NCI-H82 treated with DMSO at 0.1 percent for 48 hours (cell line): ENCODE measurements around the gene PTCHD4.

Experiments used
- DNase-seq: peaks from one replicate; lab custom pipeline; 2025; ENCODE audit not compliant: unreplicated experiment; lab: John Stamatoyannopoulos, UW

Gene PTCHD4

DNA sequence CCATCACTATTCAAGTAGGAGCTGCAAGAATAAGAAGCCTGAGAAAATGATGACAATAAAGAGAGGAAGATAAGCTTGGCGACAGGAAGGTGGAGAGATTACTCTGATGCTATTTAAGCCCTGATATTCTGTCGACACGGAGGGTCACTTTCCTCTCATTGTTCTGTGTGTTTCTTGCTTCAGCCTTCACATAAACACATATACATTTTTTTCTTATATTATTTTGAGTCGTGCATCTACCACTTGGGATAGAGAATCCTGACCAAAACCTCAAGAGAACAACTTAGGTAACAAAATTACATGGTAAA, 10.5 kb downstream of the PTCHD4 start:
- no peak for DNase-seq

DNA sequence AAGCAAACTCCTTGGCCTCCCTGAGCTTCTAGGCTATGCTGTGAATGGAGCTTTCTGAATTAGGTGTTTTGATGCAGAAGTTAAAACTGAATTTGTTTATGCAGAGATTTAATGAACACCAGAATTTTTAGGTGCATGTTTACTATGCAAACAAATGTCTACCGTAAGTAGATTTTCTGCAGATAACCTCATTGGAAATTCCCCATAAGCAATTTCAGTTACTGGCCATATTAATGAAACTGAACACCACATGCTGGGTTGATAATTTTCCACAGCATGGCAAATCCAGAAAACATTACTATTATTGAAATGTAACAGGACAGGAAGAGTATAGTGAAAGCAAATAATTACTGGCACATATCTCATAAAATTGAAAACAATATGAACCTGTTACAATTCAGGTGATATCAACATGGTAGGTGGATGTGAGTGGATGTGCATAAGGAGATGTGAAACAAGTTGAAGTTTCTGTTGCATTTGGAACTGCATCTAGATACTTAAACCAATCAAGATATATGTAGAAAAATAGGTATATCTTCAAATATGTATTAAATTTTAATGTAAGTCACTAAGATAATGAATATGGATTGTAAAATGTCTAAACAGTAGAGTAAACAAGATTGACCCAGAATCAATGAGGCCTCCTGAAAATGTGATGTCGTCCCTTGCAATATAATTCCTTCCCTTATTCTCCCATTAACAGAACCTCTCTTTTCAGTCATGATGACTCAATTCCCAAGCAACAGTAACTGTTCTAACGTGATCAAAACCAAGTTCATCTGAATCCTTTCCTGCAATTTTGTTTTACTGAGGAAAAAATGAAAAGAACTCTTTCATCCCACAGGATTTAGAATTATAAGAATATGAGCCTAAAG, 11.0 kb downstream of the PTCHD4 start:
- DNase-seq = no peak

DNA sequence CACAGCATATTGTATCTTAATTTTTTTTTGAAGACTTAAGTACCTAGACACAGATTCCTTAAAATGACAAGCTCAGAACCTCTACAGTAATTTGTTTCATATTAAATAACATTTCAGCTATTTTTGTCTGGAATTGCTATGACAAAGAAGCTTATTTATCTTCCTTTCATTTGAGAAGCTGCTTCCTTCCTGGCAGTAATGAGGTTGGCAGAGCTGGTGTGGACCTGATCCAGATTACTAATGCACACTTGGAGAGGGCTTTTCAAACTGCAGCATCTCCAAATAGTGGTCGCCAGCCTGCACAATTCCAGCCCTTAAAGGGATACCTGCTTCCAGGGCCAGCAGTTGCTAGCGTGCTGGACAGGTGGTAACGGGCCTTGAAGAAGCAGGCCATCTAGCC, 12.1 kb downstream of the PTCHD4 start:
- DNase-seq = no peak

DNA sequence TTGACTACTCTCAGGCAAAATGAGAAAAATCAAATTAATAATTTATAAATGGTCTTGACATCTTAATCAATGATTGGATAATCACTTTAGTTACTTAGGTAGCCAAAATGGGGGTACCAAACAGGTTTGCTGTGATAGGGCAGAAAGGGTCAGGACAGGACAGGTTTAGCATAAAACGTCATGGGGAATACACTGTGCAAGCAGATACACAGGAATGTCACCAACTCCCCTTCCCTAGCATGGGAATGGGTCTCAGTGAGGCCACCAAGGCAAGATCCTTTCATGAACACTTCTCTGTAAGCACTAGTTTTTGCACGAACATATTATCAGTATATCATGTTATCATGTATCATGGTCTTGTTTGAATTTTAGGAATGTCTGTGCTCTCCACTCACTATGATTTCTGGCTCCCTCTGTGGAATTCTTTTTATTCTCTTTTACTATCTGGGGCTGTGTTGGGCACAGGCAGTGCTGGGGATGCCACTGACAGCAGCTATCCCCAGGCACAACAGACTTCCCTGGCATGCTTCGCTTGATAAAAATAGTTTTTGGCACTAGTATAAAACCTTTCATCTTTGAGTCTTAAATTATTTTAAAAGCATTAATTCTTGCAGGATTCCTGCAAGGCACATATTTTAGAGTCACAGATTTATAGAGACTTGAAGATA, 18.3 kb downstream of the PTCHD4 start:
- DNase-seq = no peak

DNA sequence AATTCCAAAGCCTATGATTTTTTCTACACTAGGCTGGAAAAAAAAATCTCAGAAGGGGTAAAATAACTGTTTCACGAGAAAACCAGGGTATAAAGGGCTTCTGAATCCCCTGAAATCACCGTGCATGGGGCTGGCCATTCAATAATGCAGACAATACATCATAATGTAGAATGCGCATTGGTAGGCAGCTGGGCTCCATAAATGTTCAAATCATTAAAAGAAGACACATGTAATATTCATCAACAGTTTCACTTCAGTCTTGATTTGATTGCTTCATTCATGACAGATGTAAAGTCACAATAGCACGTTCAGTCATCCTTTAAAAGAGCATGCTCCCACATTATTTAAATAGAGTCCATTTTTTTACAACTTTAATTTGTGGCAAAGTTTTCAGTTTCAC, 20.5 kb downstream of the PTCHD4 start:
- DNase-seq = no peak

DNA sequence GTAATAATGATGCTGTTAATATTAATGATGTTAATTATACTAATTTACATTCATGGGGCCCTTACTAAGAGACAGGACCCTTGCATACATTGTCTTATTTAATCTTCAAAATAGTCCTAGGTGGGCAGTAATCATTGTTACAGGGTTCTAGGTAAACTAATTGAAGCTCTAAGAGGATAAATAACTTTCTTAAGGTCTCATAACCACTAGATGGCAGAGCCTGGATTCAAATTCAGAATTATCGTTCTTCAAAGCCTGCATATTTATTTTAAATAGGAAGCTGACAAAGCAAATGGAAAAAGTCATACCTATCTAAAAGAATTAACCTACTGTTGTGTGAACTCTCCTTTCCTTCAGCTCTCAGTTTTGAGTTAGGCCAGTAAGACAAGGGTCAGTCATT, 23.5 kb downstream of the PTCHD4 start:
- DNase-seq = no peak

DNA sequence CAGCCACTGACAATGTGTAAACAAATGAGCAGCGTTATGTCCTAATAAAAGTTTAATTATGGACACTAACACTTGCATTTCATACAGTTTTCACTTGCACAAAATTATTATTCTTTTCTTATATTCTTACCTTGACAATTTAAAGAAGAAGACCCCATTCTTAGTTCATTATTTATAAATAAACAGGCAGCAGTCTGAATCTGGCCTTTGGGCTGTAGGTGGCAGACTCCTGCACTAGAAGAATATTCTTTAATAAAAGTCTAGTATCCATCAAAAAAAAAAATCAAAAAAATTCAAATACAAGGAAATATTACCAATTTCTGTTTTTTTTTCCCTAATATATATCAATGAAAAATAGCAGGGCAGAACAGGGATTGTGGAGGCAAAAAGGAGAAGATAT, 24.8 kb downstream of the PTCHD4 start:
- no peak for DNase-seq

DNA sequence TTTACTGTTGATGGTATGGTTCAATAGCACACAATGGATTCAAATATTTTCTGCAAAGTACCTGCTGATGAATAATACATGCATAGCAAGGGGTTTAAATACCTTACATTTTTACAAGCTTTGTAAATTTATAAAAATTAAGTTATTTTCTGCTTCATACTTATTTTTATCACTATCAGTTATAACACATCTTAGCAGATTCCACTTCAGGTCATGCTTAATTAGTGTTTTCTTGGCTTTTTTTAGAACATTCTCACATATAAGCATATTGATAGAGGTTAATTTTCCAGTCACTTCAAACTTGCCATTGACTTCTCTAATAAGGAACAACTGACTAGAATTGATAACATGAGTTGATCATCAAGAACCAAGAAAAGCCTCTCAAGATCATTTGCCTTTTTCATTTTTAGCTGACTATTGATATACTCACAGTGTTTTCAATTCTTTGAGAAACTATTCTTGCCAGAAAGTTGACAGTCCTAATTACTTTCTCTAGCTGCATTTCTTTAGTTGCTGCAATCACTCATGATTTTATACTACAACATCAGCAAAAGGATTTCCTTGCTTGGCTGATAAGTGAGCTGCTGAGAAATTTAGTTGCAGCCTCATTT, 25.8 kb downstream of the PTCHD4 start:
- DNase-seq = no peak

DNA sequence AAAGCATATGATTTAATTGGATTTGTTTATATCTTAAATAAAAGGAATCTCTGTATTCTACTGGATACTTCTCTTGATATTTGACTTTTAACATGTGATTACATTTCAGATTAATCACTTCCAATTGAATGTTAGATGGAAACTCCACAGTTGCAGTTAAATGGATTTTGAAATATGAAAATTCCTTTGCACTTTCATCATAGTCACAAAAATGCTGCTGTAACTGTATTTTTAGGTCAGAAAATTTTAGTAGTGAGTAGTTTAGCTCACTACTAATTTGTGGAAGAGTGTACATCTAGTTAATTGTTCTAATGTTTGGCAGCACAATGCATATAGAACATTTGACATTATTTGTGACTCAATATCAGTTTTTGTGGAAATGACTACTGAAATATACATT, 26.8 kb downstream of the PTCHD4 start:
- no peak for DNase-seq

DNA sequence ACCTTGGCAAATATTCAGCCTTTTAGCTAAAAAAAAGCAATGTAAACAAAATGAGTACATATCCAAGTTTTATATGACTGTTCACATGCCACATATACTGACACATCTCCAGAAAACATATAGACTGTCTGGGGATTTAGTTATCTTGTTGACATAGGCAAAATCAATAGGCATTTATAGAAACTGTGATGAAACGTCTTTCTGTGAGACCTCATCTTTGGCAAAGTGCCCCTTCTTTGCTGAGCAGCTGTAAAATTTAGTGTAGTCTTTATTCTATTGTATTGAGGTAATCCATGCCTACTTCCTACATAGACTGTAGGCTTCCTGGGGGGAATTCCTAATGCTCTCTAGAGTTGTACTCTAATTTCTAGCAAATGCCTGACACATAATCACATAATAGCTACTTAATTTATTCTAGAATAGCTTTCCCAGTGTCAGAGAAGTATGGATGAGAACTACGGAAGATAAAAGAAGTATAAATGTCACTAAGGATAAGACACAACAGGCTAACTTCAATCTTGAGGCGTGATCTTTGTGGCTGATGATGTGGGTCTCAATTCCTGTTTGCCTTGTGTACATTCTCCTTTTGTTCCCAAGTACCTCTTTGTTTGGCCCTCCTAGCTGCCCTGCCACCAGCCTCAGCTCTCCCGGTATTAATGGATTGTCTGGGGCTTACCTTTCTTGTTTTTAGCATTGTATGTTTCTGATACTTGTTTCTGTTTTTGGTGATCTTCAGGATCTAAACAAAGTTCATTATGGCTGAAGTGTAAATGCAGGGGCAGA, 30.6 kb downstream of the PTCHD4 start:
- no peak for DNase-seq

DNA sequence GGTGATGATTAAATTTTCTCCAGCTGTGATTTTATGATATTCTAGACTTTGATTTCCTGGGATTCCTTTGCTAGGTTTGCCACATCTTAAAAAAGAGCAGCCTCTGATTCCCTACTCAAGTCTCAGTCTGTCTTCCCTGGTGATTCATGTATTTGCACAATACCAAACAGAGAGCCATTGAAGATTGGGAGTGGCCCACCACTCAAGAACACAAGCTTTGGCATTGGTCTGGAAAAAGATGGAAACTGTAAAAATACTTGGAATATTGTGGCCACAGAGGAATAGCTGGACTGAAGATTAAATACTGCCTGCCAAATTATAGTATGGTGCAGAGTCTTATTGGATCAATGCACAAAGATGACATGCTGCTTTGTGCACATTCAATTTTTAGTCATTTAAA, 32.9 kb downstream of the PTCHD4 start:
- DNase-seq = no peak

DNA sequence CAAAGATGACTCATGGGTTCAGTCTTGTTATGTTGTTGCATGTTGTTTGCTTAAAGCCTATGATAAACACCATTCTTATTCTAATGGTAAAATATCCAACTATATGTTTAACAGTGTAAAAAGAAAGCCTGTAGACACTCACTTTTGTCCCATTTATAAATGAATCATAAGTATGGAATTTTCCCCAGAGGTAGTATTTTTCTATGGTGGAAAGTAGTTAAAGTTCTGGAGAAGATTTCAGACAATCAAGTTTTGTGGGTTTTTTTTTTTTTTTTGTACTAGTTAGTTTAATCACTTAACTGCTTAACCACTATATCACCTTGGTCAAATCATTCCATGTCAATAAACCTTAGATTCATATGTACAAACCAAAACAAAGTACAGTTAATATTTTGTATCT, 35.8 kb downstream of the PTCHD4 start:
- no peak for DNase-seq

DNA sequence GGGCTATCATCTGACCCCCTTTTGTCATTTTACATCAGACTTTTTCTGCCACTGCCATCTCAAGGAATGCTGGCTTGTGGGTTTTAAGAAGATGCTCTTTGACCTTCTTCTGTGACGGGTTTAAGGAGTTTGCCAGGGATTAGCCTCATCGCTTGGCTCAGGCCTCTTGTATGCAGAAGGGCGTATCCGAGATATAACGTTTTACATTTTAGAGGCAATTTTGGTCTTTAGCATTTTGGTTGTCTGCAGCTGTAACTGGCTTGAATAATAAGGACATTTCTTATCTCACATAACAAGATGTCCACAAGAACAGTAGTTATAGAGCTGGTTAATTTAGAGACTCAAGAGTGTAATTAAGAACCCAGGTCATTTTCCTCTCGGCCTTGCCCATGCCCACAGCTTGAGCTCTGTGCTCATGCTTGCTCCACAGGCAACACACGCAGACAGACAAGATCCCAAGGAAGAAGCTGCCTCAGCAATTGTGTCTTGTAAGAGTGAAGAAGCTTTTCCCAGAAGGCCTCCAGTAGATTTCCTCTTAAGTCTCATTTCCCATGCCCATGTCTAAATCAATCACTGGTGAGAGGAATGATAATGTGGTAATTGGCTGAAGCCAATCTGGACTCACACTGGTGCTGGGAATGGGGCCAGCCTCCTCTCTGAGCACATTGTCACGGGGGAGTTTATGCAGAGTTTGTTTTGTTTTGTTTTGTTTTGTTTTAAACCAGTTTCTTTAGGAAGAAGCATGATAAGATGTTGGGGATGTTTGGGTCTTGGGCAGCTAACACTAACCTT, 36.8 kb downstream of the PTCHD4 start:
- peak; percentile 24 for DNase-seq

DNA sequence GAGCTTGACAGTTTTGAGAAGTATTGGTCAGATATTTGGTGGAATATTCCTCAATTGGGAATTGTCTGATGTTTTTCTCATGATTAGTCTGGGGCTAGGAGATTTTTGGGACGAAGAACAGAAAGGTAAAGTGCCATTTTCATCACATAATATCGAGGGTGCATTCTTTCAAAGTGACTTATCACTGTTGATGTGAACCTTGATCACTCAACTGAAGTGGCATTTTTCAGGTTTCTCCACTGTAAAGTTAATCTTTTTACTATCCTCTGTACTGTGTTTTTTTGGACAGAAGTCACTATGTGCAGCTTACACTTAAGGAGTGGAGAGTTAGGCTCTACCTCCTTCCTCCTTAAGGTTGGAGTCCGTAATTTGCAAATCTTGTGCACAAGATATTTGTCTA, 39.2 kb downstream of the PTCHD4 start:
- no peak for DNase-seq

DNA sequence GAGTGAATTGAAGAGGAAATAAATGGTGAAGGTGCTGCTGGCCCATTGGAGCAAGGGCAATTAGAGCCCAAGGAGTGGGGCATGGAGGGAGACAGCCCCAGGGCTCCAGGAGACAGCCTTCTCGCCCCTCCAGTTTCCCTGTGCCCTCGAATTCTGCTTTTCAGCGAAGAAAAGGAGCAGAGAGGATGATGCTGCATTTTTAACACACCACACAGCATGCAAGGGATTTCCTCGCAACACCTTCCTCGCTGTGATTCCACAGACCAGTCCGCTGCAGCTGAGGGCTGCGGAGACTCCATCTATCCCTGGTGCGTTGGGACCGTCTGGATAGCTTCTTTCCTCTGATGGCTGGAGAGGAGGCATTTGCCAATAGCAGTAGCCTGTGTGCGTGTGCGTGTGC, 41.7 kb downstream of the PTCHD4 start:
- no peak for DNase-seq

DNA sequence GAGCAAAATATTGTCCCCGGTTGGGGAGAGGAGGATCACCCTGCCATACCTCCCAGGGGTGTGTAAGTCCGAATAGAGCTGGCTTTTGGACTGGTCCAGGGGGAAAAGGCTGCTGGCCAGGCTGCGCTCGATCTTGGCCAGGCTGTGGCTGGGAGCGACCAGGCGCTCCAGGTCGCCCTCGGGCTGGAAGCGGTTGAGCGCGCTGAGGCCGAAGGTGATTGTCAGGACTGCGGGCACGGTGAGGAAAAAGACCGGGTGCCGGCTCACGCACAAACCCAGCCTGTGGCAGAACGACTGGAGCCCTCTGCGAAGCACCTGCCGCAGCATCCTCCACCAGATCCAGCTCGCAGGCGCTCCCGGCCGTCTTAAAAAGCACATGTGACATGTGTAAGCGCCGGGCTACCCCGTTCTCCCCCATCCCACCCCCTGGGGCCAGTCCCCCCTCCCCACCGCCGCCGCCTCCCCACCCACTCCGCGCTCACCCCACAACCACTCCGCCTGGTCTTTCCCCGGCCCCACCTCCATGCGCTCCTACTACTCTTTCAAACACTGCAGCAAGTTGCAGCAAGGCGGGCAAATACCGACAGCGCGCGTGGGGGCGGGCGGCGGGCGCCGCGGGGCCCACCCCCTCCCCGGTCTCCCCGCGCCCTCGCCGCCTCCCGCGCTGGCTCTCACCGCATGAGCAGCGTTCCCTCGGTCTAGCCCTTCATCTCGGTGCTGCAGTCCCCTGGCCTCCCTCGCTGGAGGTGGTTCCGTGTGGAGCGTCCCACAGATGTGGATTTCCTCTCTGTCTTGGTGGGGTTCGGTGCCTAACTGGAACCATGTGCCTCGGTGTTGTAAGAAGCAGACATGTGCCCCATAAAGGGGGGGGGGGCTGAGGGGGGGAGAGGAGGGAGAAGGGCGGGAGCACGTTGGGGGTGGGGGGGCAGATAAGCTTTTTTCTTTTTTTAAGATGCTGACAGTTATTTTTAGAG, 42.4 kb downstream of the PTCHD4 start:
- no peak for DNase-seq

DNA sequence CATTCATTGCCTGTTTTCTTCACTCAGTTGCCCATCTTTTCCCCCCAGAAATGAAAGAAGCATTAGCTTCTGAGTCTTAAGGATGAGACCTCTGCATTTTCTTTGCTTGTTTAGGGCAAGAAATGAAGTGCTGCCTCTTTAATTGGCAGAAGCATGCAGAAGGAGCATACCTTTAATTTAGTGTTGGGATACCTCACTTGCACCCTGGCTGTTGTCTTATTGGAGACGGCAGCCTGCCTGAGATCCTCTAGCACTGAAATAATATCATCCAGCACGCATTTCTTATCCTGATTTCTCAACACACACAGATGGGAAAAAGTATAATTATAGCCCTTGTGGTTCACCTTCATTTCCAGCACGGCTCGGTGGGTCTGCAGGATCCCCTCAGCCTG, 43.1 kb downstream of the PTCHD4 start:
- no peak for DNase-seq

DNA sequence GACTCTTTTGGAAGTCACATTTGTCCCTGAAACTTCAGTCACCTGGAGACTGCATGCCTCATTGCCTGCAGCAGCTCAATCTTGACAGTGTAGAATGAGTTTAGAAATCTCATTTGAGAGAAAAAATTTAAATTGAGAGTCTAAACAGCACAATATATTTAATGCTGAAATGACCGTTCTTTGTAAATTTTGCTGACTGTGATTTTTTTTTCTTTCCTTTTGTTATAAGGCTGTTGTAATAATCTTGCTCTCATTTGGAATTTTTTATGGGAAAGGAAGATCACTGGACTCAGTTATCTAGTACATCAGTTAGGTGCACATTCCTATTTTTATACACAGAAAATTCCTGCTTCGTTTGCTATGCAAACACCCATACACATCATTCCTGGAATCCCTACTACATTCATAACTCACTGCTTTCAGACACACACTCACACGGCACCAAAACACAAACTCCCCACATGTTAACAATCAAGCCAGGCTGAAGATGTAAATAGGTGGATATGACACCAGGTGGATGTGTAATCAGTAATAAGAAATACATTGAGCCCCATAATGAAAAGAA, 43.8 kb downstream of the PTCHD4 start:
- DNase-seq = no peak

DNA sequence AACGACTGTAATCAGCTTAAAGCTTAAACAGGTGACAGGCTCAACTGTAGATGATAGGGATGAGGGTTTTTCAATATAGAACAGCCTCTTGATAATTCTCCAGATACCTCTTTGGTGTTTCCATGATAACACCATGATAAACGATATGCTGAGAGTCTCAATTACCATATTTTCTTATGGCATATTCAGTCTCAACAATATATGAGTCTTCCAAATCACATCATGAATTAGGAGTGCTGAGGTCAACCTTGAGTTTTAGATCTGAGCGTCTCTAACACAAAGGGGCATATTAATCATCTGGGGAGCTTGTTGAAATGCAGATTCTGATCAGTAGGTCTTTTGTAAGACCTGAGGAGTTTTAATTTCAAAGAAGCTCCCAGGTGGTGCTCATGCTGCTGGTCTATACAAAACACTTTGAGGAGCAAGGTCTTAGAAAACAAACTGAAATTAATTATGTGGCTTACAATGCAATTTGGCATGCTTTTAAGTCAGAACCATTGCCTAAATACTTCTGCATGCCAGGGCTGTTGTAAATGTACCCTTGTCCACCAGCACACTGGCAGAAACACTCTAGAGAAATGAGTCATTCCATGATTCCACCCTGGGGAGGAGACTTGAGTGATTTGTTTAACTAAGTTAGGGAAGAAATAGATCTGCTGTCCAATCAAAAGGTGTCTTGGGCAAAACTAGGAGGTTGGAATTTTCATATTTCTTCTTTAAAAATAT, 49.6 kb downstream of the PTCHD4 start:
- no peak for DNase-seq
